SK-N-SH (cell line): ENCODE measurements around the gene PDK2. TPM values are rescaled to one million over a fixed set of nuclear protein-coding genes. Genes with fewer than 3 reads are reported as not detected.

Experiments
- CTCF ChIA-PET: fragments of 300-600, 350-600 bp; formaldehyde crosslinking; extraction: SDS; loops from one replicate; lab custom pipeline; 2021; lab: Yijun Ruan, JAX
- POLR2A ChIA-PET: fragments of 350-600 bp; sonication (Branson Sonifier 250); formaldehyde crosslinking; extraction: SDS; loops from one replicate; lab custom pipeline; 2020; ENCODE audit warnings: antibody characterized with exemption, inconsistent platforms; lab: Yijun Ruan, JAX
- DNase-seq: peaks from one replicate; pipeline ENCODE4 v3.0.0; 2012
- H2AFZ ChIP-seq: fragments of 200-600 bp; sonication (generic); 2 replicates; pipeline ENCODE4 v1.8.1; 2016; ENCODE audit warnings: antibody characterized with exemption, mild to moderate bottlenecking, low read depth
- H3F3A ChIP-seq: fragments of 200-600 bp; sonication (generic); replicated peaks from 2 replicates; pipeline ENCODE3; 2016; ENCODE audit warnings: antibody characterized with exemption, mild to moderate bottlenecking; ENCODE audit not compliant: insufficient read depth
- H3K27ac ChIP-seq, 2 experiments: fragments of 200-500 bp in 1 of 2; fragments of 200-600 bp in 1 of 2; sonication (Bioruptor generic) in 1 of 2; sonication (generic), shearing (Covaris generic) in 1 of 2; 2 replicates each; pipeline versions ENCODE4 v1.5.1 to v1.6.1; 2014 to 2016; ENCODE audit warnings: low read depth in 2 of 2, inconsistent platforms in 1 of 2, low read length in 1 of 2, mild to moderate bottlenecking in 1 of 2, mixed read lengths in 1 of 2
- H3K27me3 ChIP-seq: fragments of 200-600 bp; sonication (generic), shearing (Covaris generic); 2 replicates; pipeline ENCODE4 v1.6.1; 2016; ENCODE audit warnings: mixed run types; ENCODE audit not compliant: insufficient read depth
- H3K36me3 ChIP-seq, 2 experiments: fragments of 200-500 bp in 1 of 2; fragments of 200-600 bp in 1 of 2; sonication (Bioruptor generic) in 1 of 2; sonication (generic) in 1 of 2; replicated peaks in 1 of 2; 2 replicates each; pipeline versions ENCODE3 to v1.5.1; 2014 to 2016; ENCODE audit warnings: low read length in 1 of 2, mild to moderate bottlenecking in 1 of 2; ENCODE audit not compliant: insufficient read depth in 2 of 2, control insufficient read depth in 1 of 2
- H3K4me1 ChIP-seq, 2 experiments: fragments of 200-500 bp in 1 of 2; fragments of 200-600 bp in 1 of 2; sonication (Bioruptor generic) in 1 of 2; sonication (generic), shearing (Covaris generic) in 1 of 2; 2 replicates each; pipeline versions ENCODE4 v1.5.1 to v1.6.1; 2014 to 2016; ENCODE audit warnings: low read depth in 1 of 2, low read length in 1 of 2, mixed run types in 1 of 2; ENCODE audit not compliant: insufficient read depth in 2 of 2, control insufficient read depth in 1 of 2
- H3K4me2 ChIP-seq: fragments of 200-600 bp; sonication (generic), shearing (Covaris generic); 2 replicates; pipeline ENCODE4 v1.6.1; 2017; ENCODE audit warnings: mixed run types
- H3K4me3 ChIP-seq, 2 experiments: fragments of 200-500 bp in 1 of 2; fragments of 200-600 bp in 1 of 2; sonication (Bioruptor generic) in 1 of 2; sonication (generic), shearing (Covaris generic) in 1 of 2; 2 replicates each; pipeline versions ENCODE4 v1.5.1 to v1.8.1; 2014 to 2016; ENCODE audit warnings: low read depth in 2 of 2, inconsistent platforms in 1 of 2, low read length in 1 of 2, mild to moderate bottlenecking in 1 of 2, mixed read lengths in 1 of 2, moderate library complexity in 1 of 2
- H3K79me2 ChIP-seq: fragments of 200-600 bp; sonication (generic); 2 replicates; pipeline ENCODE4 v1.8.1; 2017; ENCODE audit warnings: mild to moderate bottlenecking; ENCODE audit not compliant: insufficient read depth
- H3K9ac ChIP-seq: fragments of 200-600 bp; sonication (generic); 2 replicates; pipeline ENCODE4 v1.6.1; 2017; ENCODE audit warnings: mixed run types
- H3K9me2 ChIP-seq: fragments of 200-600 bp; sonication (generic); 2 replicates; pipeline ENCODE4 v1.6.1; 2017; ENCODE audit warnings: mixed run types
- H3K9me3 ChIP-seq: fragments of 200-600 bp; sonication (generic); 2 replicates; pipeline ENCODE4 v1.6.1; 2017; ENCODE audit warnings: mixed run types, mild to moderate bottlenecking, moderate library complexity
- H4K20me1 ChIP-seq: fragments of 200-600 bp; sonication (generic); 2 replicates; pipeline ENCODE4 v1.6.1; 2017; ENCODE audit warnings: mild to moderate bottlenecking, mixed run types; ENCODE audit not compliant: insufficient read depth
- ELF1 ChIP-seq: IDR thresholded peaks from 2 replicates; pipeline ENCODE4 v1.4.0; 2012
- EZH2phosphoT487 ChIP-seq: fragments of 200-600 bp; sonication (generic); IDR thresholded peaks from 2 replicates; pipeline ENCODE4 v1.6.1; 2017; ENCODE audit warnings: low read depth, mixed run types, mild to moderate bottlenecking, antibody characterized with exemption, moderate library complexity, borderline replicate concordance
- FOSL2 ChIP-seq: IDR thresholded peaks from 2 replicates; pipeline ENCODE4 v1.4.0; 2012; ENCODE audit warnings: low read depth, mild to moderate bottlenecking, moderate library complexity, borderline replicate concordance
- FOXJ3 ChIP-seq: sonication (generic); formaldehyde crosslinking; IDR thresholded peaks from 2 replicates; pipeline ENCODE4 v1.5.1; 2020; ENCODE audit warnings: mild to moderate bottlenecking, missing genetic modification reagents
- GATA2 ChIP-seq: sonication (generic); formaldehyde crosslinking; IDR thresholded peaks from 2 replicates; pipeline ENCODE4 v1.5.0; 2020; ENCODE audit warnings: mild to moderate bottlenecking, missing genetic modification reagents
- NFIC ChIP-seq: IDR thresholded peaks from 2 replicates; pipeline ENCODE4 v1.4.0; 2012; ENCODE audit warnings: borderline replicate concordance
- POLR2AphosphoS5 ChIP-seq: IDR thresholded peaks from 2 replicates; pipeline ENCODE4 v1.6.1; 2012; ENCODE audit warnings: low read depth, low read length
- RAD21 ChIP-seq: IDR thresholded peaks from 2 replicates; pipeline ENCODE4 v1.6.1; 2012; ENCODE audit warnings: mild to moderate bottlenecking, low read length
- RFX5 ChIP-seq: IDR thresholded peaks from 2 replicates; pipeline ENCODE4 v1.6.1; 2012; ENCODE audit warnings: mild to moderate bottlenecking, improper control_type of control experiment, low read length
- TAF1 ChIP-seq: IDR thresholded peaks from 2 replicates; pipeline ENCODE4 v1.6.1; 2012; ENCODE audit warnings: low read depth, mild to moderate bottlenecking, low read length, moderate library complexity, borderline replicate concordance
- TCF12 ChIP-seq: IDR thresholded peaks from 2 replicates; pipeline ENCODE4 v1.4.0; 2012
- YY1 ChIP-seq: IDR thresholded peaks from 2 replicates; pipeline ENCODE4 v1.4.0; 2012; ENCODE audit warnings: low read depth, mild to moderate bottlenecking
- WGBS: methylation state at CpG from one replicate; pipeline ENCODE4 v1.1.6; 2017; ENCODE audit warnings: low lambda C conversion rate; 5-methylcytosine and 5-hydroxymethylcytosine counted together
- polyA plus RNA-seq, 3 experiments: library from polyadenylated mRNA; depleted of rRNA; stranded (reverse); fragments of >200 nt; gene quantifications; 2 replicates each; pipeline ENCODE4 v1.2.3, GENCODE V29; 2012
- TF ChIP-seq, protein P1 (sequence below): IDR thresholded peaks from 2 replicates; pipeline ENCODE4 v1.6.1; 2012; ENCODE audit warnings: mild to moderate bottlenecking, low read depth, low read length, moderate library complexity
- TF ChIP-seq, protein P2 (sequence below): fragments of 150-350 bp; IDR thresholded peaks from 2 replicates; pipeline ENCODE4 v1.6.1; 2016; ENCODE audit warnings: mild to moderate bottlenecking, low read depth, low read length
- TF ChIP-seq, protein P3 (sequence below): IDR thresholded peaks from 2 replicates; pipeline ENCODE4 v1.4.0; 2012; ENCODE audit warnings: low read depth, borderline replicate concordance
- TF ChIP-seq, protein P4 (sequence below): fragments of 200-600 bp; sonication (generic); IDR thresholded peaks from 2 replicates; pipeline ENCODE4 v1.6.1; 2017; ENCODE audit warnings: antibody characterized with exemption, mild to moderate bottlenecking, moderate library complexity
- TF ChIP-seq, protein P5 (sequence below): fragments of 150-350 bp; IDR thresholded peaks from 2 replicates; pipeline ENCODE4 v1.6.1; 2017; ENCODE audit warnings: antibody characterized with exemption, low read length, low read depth, borderline replicate concordance

PDK2 gene
- polyA plus RNA-seq, 1 of the 3 experiments (the other 2 are of a cell fraction), result 124 TPM

DNA sequence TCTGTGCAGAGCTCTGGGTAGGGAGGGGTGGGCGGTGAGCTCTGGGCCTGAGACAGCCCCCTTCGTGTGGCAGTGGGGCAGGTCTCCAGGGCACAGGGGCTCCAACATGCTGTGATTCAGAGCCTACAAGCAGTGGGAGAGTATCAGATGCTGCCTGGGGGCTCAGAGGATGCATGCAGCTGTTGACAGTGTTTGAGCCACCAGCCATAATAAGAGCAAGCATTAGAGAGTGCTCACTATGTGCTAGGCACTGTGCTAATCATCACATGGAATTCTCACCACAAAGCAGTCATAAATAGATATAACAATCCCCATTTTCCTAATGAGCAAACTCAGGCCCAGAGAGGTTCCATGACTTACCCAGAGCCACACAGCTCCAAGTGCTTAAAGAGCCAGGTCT lies 8.1 kb downstream of the PDK2 start:
- no CpG with 5 or more reads among the region's 2 CpGs for WGBS
- H3F3A ChIP-seq, result peaks cover 9% of the 10 kb centered on the region
- H3K9me3 ChIP-seq, result no peaks in the 10 kb centered on the region
- H3K9me2 ChIP-seq, result no peaks in the 10 kb centered on the region
- peaks cover 0 to 24% of the 10 kb centered on the region in 2 experiments; a peak in 1 of 4 replicates for H3K4me1 ChIP-seq
- H3K9ac ChIP-seq, result no peak overlapping the region
- H2AFZ ChIP-seq, result no peak overlapping the region
- no peak overlapping the region; a peak in 1 of 4 replicates for H3K27ac ChIP-seq
- H3K36me3 ChIP-seq, result peaks cover 5 to 13% of the 10 kb centered on the region in 2 experiments
- ChIA-PET POLR2A (interaction anchor here (1.0 kb wide), 1 partner anchor 28 kb away, joined by 3 read pairs; no protein-coding TSS in a partner anchor), CTCF (interaction anchor here (0.8 to 15.0 kb wide), 13 partner anchors 10 to 106 kb away, joined by 3 to 297 read pairs (median 6); partner anchors contain the start of genes COL1A1, PDK2 and PPP1R9B)
- no peak overlapping the region for H3K4me3 ChIP-seq
- no peaks in the 10 kb centered on the region for H3K27me3 ChIP-seq
- no peaks in the 10 kb centered on the region for H3K79me2 ChIP-seq
- DNase-seq, result no peak
- no peak overlapping the region for H3K4me2 ChIP-seq
- TF ChIP-seq NFIC (no peak), EZH2phosphoT487 (no peak), FOSL2 (no peak), POLR2AphosphoS5 (no peak)
- TF ChIP-seq, protein P1, sequence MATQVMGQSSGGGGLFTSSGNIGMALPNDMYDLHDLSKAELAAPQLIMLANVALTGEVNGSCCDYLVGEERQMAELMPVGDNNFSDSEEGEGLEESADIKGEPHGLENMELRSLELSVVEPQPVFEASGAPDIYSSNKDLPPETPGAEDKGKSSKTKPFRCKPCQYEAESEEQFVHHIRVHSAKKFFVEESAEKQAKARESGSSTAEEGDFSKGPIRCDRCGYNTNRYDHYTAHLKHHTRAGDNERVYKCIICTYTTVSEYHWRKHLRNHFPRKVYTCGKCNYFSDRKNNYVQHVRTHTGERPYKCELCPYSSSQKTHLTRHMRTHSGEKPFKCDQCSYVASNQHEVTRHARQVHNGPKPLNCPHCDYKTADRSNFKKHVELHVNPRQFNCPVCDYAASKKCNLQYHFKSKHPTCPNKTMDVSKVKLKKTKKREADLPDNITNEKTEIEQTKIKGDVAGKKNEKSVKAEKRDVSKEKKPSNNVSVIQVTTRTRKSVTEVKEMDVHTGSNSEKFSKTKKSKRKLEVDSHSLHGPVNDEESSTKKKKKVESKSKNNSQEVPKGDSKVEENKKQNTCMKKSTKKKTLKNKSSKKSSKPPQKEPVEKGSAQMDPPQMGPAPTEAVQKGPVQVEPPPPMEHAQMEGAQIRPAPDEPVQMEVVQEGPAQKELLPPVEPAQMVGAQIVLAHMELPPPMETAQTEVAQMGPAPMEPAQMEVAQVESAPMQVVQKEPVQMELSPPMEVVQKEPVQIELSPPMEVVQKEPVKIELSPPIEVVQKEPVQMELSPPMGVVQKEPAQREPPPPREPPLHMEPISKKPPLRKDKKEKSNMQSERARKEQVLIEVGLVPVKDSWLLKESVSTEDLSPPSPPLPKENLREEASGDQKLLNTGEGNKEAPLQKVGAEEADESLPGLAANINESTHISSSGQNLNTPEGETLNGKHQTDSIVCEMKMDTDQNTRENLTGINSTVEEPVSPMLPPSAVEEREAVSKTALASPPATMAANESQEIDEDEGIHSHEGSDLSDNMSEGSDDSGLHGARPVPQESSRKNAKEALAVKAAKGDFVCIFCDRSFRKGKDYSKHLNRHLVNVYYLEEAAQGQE, result no peak
- H4K20me1 ChIP-seq, result 0 out of 2 replicates have a peak, but pooled peaks cover 3% of the 10 kb centered on the region

DNA sequence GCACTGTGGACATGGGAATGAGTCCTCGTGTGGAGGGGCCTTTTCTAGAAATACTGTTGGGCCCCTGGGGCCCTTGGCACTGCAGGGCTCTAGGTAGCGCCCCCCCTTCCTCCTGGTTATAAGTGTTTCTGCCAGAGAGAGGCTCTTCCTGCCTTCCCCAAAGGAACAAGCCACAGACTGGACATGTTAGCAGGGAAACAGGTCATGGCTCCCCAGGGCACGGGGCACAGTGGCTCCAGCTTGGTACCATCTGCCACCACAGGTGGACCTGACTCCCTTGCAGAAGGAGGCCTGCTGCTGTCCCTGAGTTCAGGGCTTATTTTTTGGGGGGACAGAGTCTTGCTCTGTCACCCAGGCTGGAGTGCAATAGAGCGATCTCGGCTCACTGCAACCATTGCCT lies 8.8 kb downstream of the PDK2 start:
- 0 out of 2 replicates have a peak, but pooled peaks cover 3% of the 10 kb centered on the region for H4K20me1 ChIP-seq
- no peak for DNase-seq
- H3K27ac ChIP-seq, result no peak overlapping the region
- ChIA-PET CTCF (interaction anchor here (1.1 to 15.0 kb wide), 10 partner anchors 10 to 193 kb away, joined by 3 to 297 read pairs (median 10); partner anchors contain the start of gene PDK2), POLR2A (no interaction called here)
- peaks cover 9% of the 10 kb centered on the region for H3F3A ChIP-seq
- WGBS, result 94% methylated on average over 5 of the region's 5 CpGs
- no peak overlapping the region for H3K4me3 ChIP-seq
- peaks cover 0 to 24% of the 10 kb centered on the region in 2 experiments; a peak in 1 of 4 replicates for H3K4me1 ChIP-seq
- no peak overlapping the region for H3K9ac ChIP-seq
- no peaks in the 10 kb centered on the region for H3K9me2 ChIP-seq
- no peaks in the 10 kb centered on the region for H3K9me3 ChIP-seq
- H3K4me2 ChIP-seq, result no peak overlapping the region
- H3K79me2 ChIP-seq, result no peaks in the 10 kb centered on the region
- H3K36me3 ChIP-seq, result peaks cover 5 to 11% of the 10 kb centered on the region in 2 experiments
- H2AFZ ChIP-seq, result no peak overlapping the region
- no peaks in the 10 kb centered on the region for H3K27me3 ChIP-seq
- TF ChIP-seq ELF1 (no peak), TCF12 (no peak), RFX5 (no peak), RAD21 (no peak), YY1 (no peak), EZH2phosphoT487 (no peak), POLR2AphosphoS5 (no peak), GATA2 (CRISPR knock-in tag) (no peak), TAF1 (no peak), FOXJ3 (no peak)
- TF ChIP-seq, protein P2, sequence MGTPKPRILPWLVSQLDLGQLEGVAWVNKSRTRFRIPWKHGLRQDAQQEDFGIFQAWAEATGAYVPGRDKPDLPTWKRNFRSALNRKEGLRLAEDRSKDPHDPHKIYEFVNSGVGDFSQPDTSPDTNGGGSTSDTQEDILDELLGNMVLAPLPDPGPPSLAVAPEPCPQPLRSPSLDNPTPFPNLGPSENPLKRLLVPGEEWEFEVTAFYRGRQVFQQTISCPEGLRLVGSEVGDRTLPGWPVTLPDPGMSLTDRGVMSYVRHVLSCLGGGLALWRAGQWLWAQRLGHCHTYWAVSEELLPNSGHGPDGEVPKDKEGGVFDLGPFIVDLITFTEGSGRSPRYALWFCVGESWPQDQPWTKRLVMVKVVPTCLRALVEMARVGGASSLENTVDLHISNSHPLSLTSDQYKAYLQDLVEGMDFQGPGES, result no peak
- TF ChIP-seq, protein P3, sequence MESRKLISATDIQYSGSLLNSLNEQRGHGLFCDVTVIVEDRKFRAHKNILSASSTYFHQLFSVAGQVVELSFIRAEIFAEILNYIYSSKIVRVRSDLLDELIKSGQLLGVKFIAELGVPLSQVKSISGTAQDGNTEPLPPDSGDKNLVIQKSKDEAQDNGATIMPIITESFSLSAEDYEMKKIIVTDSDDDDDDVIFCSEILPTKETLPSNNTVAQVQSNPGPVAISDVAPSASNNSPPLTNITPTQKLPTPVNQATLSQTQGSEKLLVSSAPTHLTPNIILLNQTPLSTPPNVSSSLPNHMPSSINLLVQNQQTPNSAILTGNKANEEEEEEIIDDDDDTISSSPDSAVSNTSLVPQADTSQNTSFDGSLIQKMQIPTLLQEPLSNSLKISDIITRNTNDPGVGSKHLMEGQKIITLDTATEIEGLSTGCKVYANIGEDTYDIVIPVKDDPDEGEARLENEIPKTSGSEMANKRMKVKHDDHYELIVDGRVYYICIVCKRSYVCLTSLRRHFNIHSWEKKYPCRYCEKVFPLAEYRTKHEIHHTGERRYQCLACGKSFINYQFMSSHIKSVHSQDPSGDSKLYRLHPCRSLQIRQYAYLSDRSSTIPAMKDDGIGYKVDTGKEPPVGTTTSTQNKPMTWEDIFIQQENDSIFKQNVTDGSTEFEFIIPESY, result no peak
- TF ChIP-seq, protein P4, sequence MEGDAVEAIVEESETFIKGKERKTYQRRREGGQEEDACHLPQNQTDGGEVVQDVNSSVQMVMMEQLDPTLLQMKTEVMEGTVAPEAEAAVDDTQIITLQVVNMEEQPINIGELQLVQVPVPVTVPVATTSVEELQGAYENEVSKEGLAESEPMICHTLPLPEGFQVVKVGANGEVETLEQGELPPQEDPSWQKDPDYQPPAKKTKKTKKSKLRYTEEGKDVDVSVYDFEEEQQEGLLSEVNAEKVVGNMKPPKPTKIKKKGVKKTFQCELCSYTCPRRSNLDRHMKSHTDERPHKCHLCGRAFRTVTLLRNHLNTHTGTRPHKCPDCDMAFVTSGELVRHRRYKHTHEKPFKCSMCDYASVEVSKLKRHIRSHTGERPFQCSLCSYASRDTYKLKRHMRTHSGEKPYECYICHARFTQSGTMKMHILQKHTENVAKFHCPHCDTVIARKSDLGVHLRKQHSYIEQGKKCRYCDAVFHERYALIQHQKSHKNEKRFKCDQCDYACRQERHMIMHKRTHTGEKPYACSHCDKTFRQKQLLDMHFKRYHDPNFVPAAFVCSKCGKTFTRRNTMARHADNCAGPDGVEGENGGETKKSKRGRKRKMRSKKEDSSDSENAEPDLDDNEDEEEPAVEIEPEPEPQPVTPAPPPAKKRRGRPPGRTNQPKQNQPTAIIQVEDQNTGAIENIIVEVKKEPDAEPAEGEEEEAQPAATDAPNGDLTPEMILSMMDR, result no peak
- TF ChIP-seq, protein P5, sequence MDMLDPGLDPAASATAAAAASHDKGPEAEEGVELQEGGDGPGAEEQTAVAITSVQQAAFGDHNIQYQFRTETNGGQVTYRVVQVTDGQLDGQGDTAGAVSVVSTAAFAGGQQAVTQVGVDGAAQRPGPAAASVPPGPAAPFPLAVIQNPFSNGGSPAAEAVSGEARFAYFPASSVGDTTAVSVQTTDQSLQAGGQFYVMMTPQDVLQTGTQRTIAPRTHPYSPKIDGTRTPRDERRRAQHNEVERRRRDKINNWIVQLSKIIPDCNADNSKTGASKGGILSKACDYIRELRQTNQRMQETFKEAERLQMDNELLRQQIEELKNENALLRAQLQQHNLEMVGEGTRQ, result no peak
